NCI-H2029 (cell line): ENCODE measurements around the gene FAH.

Experiments
- DNase-seq: peaks from one replicate; lab custom pipeline; 2025; lab: John Stamatoyannopoulos, UW

FAH gene

DNA sequence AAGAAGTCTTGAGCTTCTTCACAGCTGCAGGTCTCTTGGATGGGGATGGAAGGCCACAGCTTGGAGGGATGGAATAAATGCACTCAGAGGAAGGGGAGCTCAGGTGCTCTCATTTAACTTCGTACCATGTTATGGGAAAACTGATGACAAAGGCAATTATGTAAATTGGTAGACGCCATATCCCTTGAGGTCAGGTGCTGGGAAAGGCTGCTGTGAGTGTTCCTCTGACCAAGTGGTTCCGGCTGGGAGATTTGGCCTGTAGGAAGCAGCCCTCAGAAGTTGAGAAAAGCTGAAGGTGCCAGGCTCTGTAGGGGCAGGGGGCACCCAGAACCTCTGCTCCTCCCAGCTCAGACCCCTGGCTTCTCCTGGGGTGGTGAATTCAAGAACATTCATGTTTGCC lies 47.1 kb downstream of the FAH start:
- no peak for DNase-seq

DNA sequence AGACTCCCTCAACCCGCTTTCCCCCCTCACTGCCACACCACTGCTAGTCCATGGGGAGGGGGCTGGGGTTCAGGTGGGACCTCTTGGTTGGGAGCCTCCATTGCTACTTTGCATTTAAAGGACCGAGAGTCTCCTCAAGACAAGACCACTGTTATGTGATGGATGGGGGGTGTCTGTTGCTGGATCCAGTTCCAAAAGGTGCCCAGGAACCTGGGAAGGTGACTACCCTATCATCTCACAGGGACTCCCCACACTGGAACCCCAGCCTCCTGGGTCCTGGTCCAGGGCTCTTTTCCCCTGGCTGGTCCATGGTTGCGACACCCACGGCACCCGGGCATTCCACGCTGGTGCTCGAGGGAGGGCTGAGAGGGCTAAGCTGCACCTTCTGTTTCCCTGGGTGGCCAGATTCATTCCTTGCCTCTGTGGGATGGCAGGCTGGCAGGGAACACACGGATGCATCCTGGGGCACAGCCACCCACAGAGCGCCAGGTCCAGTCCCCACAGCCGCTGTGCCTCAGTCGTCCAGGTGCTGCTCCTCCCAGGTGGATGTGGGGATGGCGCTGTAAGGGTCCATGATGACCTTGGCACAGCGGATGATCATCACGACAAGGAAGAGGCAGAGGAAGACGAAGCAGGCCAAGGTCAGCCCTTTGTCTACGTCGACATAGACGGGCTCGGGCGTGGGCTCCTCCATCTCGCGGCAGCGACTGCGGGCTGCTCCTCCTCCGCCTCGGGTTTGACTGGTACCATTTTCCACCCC lies 48.6 kb downstream of the FAH start:
- no peak for DNase-seq

DNA sequence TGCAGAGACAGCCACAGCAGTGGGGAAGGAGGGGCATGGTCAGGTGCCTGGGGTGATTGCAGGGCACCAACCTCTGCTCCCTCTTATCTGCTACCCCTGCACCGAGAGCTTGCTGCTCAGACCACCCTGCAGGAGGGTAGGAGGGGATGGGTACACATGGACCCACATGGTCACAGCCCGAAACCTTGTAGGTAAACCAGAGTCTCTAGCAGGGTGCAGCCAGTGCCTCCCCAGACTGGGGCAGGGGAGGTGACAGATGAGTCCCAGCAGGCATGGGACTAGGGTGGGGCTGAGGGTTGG lies 49.2 kb downstream of the FAH start:
- no peak for DNase-seq

DNA sequence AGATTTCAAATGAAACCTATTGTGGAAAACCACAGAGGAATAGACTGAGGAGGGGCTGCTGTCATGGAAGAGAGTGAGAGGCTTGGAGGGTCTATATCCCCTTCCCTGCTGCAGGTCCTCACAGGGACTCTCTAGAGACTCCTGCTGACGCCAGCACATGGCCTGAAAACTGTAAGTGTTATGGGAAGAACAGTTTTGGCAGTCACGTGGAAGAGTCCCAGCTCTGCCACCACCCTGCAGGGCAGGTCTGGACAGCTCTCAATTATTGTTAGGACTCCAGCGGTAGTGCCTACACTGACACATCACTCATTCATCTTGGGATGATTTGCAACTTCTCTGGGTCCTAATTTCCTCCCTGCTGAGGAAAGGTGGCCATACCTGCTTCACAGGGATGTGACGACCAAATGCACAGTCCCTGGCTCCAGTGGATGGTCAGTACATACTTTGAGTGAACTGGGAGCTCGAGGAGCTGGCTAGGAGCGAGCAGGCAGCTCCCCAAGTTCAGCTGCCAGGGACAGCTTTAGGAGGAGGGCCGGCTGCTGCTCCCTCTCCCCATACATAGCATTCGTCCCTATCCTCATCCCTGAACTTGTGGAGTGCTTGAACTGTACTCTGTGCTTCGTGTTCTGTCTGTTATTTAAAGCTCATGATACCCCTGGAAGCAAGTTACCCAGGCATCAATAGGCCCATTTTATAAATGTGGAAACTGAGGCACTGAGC lies 50.0 kb downstream of the FAH start:
- no peak for DNase-seq

DNA sequence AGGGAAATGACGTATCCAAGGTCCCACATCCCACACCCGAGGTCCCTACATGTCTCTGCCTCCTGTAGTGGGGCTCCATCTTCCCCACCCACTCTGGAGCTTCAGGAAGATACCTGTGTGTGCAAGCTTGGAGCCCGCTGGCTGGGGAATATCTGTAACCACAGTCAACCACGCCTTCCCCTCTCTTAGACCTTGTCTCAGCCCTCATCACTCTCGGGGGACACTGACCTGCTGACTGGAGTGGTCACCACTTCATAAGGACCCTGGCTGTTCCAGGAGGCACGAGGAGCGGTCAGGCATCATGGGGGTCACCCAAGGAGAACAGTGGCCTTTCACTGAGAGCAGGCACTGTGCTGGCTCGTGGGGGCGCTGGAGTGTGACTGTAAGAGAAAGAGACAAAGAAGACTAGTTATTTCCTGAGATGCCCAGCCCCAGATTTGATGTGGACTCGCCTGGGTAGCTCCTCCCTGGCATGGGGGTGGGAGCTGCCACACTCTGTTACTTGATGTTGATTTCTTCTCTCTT lies 50.6 kb downstream of the FAH start:
- no peak for DNase-seq

DNA sequence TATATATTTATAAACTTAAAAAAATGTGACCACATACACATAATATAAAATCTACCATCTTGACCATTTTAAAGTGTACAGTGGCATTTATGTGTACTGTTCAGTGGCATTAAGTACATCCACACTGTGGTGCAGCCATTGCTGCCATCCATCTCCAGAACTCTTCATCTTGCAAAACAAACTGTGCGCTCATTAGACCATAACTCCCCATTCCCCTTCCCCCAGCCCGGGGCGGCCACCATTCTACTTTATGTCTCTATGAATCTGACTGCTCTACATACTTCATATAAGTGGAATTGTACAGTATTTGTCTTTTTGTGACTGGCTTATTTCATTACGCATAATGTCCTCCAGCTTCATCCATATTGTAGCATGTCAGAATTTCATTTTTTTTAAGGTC lies 51.4 kb downstream of the FAH start:
- DNase-seq: no peak

DNA sequence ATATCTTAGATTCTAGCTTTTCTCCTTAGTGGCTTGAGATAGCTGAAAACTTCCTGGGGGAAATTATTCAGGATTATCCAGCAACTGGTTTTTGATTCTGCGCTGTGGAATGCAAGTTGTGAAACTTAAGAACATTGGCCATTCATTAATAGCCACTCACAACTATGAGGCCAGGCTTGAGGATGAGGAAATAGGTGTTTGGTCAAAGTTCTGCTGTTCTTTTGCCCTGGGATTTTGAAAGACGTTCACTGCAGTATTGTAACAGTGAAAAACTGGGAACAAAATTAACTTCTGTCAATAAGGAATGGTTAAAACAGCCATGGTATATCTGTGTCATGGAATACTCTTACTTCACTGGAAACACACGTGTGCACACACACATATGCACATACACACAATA lies 55.1 kb downstream of the FAH start:
- no peak for DNase-seq

DNA sequence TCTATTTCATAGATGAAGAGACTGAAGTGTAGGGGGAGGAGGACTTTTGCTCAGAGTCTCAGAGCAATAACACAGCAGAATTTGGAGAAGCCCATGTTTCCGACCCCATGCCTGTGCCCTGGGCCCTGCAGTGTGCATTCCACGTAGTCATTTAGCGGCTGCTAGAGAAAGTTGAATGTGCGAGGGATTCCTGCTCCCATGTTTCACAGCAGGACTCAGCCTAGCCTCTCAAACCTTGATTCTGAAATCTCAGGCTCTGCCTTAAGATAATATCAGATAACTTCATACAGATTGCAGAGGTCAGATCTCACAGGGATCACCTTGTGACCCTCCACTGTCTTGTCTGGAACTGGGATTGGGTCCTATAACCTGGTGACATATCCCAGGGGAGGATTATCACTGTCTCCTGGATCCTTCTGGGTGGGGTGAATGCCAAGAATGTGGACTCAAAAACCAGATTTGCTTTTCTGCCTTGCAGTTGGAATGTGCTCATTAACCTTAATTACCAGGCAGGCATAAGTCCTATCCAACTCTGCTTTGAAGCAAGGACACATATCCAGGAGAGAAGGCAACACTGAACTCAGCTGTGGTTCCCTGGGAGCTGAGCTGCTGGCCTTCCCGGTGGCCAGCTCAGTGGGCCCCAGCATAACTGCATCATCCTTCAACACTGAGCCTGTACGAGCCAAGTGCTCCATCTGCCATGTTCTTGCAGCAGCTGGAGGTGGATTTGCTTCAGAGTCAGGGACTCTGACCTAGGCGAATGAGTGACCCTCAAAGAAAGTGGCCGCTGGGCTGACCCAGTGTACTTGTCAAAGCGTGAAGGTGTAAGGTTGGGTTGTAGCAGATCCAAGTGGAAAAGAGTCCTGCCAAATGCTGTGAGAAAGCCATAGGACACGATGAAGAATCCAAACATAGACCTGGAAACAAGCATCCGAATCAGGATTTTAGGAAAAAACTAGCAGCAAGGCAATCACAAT lies 56.2 kb downstream of the FAH start:
- DNase-seq: no peak

DNA sequence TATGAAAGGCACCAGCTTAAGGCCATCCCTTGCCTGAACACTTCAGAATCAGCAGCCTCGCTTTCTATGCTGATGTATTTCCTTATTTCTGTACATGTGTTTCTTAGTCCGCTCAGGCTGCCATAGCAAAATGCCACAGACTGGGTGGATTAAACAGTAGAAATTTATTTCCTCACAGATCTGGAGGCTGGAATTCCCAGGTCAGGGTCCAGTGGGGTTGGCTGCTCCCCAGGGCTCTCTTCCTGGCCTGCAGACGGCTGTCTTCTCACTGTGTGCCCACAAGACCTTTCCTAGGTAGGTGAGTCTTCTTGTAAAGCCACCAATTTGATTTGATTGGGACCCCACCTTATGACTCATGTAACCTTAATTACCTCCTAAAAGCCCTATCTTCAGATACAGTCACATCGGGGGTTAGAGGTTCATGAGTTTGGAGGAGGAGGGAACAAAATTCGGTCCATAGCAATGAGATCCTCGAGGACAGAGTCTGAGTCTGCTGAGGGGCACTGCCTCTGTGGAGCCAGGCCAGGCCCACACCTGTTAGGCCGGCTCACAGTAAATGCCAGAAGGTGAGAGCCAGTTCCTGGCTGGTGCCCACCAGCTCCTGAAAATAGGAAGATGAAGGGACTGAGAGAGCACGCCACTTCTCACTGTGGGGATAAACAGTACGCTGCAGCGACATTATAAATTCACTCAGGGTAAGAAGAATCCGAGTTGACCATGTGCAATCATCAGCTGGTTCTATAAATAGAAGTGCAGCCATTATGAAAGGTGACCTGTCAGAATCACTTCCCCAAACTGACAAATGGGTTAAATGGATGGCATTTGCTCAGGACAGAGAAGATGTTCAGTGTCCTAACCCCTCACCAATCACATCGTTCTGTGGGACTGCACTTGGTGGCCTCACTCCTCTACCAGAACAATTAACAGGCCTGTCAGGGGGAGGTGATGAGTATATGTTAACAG lies 58.1 kb downstream of the FAH start:
- DNase-seq: no peak

DNA sequence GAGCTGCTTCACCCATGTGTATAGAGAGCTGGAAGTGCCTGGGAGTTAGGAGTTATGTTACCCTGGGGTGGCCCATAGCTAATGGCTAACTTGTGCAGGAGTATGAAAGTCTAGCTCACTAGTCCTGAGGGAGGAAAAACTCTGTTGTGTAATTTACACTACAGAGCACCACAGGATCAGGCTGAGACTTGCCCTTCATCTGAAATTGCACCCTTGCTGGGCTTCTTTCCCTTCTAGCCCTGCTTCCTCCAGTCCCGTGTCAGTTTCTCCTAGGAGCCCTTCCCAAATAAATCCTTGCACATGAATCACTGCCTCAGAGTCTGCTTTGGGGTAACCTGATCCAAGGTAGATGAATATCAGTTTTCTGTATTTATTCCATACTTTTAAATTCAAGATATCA lies 59.2 kb downstream of the FAH start:
- no peak for DNase-seq

DNA sequence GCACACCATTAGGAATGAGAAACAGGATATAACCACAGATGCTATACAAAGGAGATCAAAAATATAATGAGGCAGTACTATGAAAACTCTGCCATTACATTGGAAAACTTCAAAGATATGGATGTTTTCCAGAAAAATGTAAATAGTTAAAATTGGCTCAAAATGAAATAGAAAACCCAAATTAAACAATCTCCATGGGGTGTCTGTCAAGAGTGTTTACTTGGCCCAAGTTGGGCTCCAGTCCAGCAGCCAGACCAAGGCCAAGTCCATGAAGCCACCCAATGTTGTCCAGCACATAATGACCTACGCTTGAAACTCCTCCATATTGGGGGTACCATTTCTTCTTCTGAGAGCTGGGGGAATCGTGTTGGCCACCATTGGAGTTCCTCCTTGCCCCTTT lies 62.1 kb downstream of the FAH start:
- DNase-seq: no peak

DNA sequence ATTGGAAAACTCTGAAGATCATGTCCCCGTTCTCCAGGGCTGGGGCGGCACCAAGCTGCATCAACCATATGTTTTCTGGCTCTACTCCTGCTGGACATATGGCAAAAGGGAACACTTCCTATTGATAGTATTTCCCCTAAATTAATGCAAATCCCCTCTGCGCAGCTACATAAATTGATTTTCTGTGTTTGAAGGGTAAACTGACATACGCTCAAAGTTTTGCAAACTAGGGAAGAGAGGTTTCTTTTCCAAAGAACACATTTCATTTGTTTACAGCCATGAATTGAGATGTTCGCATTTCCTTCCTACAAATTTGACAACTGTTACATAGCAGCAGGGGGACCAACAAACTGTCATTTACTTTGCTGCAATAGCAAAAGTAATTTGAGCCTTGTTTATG lies 63.3 kb downstream of the FAH start:
- DNase-seq: no peak

DNA sequence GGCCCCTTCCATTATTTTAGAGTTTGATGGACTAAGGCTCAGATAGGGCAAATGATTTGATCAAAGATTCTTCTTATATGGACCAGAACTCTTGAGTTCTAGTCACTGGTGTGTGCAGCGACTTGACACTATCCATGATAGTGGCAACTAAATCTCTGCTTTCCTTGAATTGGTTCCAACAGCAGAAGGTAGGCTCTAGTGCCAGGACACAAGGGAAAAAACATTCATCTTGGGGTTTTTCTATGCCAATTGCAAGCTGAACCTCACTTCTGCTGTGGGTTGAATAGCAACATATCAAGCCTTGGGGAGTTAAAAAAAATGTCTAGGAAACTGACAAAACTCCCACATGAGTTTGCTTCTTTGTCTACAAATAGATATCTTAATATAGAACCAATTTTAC lies 64.1 kb downstream of the FAH start:
- no peak for DNase-seq

DNA sequence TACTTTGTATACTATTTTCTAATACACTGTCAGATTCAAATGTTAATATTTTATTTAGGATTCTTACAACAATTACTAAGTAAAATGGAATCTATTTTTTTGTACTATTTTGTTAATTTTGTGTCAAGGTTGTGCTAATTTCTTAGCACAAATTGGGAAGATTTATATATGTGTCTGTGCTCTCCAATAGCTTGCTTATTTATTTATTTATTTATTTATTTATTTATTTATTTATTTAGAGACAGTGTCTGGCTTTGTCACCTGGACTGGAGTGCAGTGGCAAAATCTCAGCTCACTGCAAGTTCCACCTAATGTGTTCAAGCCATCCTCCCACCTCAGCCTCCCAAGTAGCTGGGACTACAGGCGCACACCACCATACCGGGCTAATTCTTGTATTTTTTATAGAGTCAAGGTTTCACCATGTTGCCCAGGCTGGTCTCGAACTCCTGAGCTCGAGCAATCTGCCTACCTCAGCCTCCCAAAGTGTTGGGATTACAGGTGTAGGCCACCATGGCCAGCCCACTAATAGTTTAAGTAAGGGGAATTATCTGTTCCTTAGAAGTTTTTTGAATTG lies 64.6 kb downstream of the FAH start:
- DNase-seq: no peak

DNA sequence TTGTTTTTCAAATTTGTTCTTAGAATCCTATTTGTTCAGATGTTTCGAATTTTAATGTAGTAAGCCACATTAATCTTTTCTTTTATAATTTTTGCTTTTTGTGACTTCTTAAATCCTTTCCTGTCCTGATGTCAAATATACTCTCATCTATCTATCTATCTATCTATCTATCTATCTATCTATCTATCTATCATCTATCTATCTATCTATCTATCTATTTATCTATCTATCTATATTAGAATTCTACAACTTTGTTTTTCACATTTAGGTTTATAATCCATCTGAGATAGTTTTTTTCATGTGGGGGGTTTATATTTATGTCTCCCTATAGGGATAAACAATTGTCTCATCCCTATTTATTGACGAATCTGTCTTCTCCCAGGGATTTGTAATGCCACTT lies 67.2 kb downstream of the FAH start:
- no peak for DNase-seq

DNA sequence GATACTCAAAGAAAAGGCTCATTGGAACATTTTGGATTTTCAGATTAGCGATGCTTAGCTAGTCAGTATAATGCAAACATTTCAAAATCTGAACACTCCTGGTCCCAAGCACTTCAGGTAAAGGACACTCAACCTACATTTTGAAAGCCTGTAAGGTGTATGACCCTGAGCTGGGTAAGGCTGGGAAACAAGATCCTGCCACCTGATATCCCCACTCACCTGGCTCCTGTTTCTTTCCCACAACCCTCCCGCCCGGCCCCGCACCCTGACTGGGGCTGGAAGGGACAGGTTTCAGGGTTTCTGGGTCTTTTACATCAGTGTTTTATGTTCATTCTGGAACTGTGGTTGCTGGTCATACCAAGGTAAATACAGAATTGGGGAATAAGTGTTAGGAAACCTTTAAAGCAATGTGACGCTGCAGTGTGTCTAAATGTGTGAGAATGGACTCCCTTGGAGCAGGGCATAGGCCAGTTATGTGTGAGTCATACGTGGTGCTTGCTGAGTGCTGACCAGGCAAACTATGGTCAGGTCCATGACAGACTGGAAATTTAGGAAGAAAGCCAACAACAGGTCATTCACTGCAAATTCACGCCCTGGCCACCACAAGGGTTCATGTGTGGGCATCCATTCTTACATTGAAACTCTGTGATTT lies 76.3 kb downstream of the FAH start:
- DNase-seq: no peak

DNA sequence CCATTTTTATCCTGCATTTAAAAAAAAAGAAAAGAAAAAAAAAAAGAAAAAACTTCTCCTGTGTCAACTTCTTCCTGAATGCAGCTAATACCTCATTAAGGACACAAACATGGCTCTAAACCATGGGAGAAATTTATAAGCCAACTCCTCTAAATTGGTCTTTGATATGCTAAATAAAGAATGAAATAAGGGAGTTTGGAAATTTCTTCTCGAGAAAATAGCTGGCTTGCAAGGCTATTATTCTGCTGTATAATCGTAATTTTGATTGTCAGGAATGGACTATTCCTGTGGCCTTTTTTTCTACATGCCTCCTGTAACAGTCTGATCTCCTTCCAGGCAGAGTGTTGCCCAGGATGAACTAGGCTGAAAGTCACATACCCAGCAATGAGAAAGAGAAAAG lies 78.6 kb downstream of the FAH start:
- DNase-seq: no peak

DNA sequence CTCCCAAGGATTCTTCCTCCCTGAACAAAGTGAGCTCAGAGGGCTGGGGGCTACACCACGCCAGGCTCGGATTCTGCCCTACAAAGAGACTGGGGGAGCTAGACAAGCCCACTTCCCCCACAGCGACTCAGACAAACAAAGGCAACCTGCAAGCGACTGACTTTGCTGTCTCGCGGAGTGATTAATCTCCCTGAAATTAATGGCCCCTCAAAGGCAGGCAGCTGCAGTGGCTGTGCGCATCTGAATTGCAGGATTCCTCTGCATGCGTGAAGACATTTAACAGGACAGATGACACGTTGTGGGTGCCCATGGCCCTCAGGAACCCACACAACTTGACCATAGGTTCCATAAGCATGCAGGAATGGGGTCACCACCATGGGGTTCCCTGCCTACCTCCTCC lies 80.8 kb downstream of the FAH start:
- DNase-seq: no peak

DNA sequence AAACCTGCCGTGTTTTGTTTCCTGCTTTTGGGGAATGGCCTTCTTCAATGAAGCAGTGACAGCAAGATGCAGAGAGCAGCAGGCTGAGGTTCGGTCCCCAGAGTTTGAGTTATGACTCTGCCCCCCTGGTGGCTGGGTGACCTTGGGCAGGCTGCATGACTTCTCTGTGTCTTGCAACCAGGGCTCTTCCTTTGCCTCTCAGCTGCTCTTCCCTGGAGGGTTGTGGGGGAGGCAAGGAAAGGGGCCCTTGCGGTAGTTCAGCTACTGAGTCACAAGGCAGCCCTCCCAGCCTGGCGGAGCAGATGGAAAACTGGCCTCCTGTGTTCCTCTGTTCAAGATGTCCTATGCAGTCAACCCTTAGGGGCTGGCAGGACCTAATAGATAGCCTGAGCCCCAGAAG lies 82.1 kb downstream of the FAH start:
- no peak for DNase-seq
